HUES64 (cell line): Measurements from ENCODE around the gene RELN.

ENCODE experiments used
- H3K27ac ChIP-seq: 2 replicates; pipeline ENCODE4 v1.7.0; 2013; ENCODE audit warnings: low read depth, low read length, inconsistent platforms
- H3K27me3 ChIP-seq: 2 replicates; pipeline ENCODE4 v1.6.1; 2013; ENCODE audit warnings: mild to moderate bottlenecking, low read length; ENCODE audit not compliant: insufficient read depth
- H3K36me3 ChIP-seq: 2 replicates; pipeline ENCODE4 v1.6.1; 2013; ENCODE audit warnings: mild to moderate bottlenecking, low read length; ENCODE audit not compliant: insufficient read depth
- H3K4me1 ChIP-seq: 2 replicates; pipeline ENCODE4 v1.6.1; 2013; ENCODE audit warnings: mild to moderate bottlenecking, low read length, moderate library complexity; ENCODE audit not compliant: insufficient read depth
- H3K4me3 ChIP-seq: 2 replicates; pipeline ENCODE4 v1.5.1; 2013; ENCODE audit warnings: mild to moderate bottlenecking, low read length, moderate library complexity
- H3K9ac ChIP-seq: 2 replicates; pipeline ENCODE4 v1.6.1; 2013; ENCODE audit warnings: mild to moderate bottlenecking, low read depth, low read length
- H3K9me3 ChIP-seq: 2 replicates; pipeline ENCODE4 v1.6.1; 2013; ENCODE audit warnings: low read depth, low read length; ENCODE audit not compliant: insufficient read depth
- WGBS: fragments of 150-250, 120-280 bp; methylation state at CpG from one replicate; pipeline ENCODE4 v1.1.7; 2013; ENCODE audit warnings: missing lambda C conversion rate; 5-methylcytosine and 5-hydroxymethylcytosine counted together

The RELN gene

GRCh38 chr7:103466814-103467213 is 522.6 kb downstream of the RELN start:
- H3K4me3 ChIP-seq, result no peak overlapping the region
- no peaks in the 10 kb centered on the region for H3K4me1 ChIP-seq
- no peaks in the 10 kb centered on the region for H3K9me3 ChIP-seq
- H3K36me3 ChIP-seq, result no peaks in the 10 kb centered on the region
- H3K27me3 ChIP-seq, result no peaks in the 10 kb centered on the region
- H3K9ac ChIP-seq, result no peak overlapping the region
- no peak overlapping the region for H3K27ac ChIP-seq
- whole genome bisulfite sequencing, result 56% methylated on average over 3 of the region's 3 CpGs

DNA sequence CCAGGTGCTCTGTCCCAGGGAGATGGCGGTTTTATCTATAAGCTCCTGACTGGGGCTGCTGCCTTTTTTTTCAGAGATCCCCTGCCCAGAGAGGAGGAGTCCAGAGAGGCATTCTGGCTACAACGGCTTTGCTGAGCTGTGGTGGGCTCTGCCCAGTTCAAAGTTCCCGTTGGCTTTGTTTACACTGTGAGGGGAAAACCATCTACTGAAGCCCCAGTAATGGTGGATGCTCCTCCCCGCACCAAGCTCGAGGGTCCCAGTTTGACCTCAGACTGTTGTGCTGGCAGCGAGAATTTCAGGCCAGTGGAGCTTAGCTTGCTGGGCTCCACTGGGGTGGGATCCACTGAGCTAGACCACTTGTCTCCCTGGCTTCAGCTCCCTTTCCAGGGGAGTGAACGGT is 527.1 kb downstream of the RELN start:
- no peak overlapping the region for H3K27ac ChIP-seq
- no peak overlapping the region for H3K4me3 ChIP-seq
- H3K36me3 ChIP-seq, result no peaks in the 10 kb centered on the region
- no peaks in the 10 kb centered on the region for H3K4me1 ChIP-seq
- H3K9me3 ChIP-seq, result no peaks in the 10 kb centered on the region
- H3K27me3 ChIP-seq, result no peaks in the 10 kb centered on the region
- H3K9ac ChIP-seq, result no peak overlapping the region
- WGBS, result 89% methylated on average over 7 of the region's 7 CpGs

DNA sequence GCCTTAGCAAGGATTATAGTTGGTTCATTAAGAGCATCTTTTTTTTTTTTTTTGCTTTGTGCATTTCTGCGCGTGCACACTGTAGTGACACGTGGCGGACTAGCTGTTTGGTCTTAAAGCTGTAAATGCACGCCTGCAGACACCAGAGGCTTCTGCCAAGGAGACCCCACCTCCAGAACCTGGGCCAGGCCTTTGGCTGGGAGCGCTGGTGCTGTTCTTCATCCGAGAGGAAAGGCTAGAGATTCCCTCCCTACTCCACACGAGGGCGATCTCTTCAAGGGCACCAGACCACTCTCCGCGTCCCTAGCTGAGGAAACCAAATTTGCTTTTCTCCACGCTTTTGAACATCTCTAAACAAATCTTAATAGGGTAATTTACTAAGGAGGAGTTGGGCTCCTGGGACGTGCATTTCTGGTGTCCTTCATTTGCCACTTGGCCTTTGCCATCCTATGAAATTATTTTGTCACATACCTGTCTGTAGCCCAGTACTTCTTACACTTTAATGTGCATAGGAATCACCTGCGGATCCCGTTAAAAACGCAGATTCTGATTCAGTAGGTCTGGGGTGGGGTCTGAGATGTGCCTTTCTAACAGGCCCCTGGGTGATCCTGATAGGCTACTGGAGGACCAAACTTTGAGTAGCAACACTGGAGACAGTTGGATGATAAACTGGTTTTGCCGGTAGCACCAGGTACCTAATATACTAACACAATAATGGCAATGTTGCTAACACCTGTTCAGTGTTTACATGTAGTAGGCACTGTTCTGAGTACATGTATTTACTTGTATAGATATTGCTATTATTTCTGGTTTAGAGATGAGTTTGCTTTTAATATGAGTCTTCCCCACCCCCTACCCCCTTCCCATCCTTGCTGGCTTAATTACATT is 542.1 kb downstream of the RELN start:
- H3K27ac ChIP-seq, result no peak overlapping the region
- no peak overlapping the region for H3K9ac ChIP-seq
- H3K9me3 ChIP-seq, result no peaks in the 10 kb centered on the region
- peaks cover 9% of the 10 kb centered on the region for H3K4me1 ChIP-seq
- no peak overlapping the region for H3K4me3 ChIP-seq
- H3K27me3 ChIP-seq, result peaks cover 59% of the 10 kb centered on the region
- H3K36me3 ChIP-seq, result no peaks in the 10 kb centered on the region
- WGBS, result 18% methylated on average over 16 of the region's 17 CpGs

DNA sequence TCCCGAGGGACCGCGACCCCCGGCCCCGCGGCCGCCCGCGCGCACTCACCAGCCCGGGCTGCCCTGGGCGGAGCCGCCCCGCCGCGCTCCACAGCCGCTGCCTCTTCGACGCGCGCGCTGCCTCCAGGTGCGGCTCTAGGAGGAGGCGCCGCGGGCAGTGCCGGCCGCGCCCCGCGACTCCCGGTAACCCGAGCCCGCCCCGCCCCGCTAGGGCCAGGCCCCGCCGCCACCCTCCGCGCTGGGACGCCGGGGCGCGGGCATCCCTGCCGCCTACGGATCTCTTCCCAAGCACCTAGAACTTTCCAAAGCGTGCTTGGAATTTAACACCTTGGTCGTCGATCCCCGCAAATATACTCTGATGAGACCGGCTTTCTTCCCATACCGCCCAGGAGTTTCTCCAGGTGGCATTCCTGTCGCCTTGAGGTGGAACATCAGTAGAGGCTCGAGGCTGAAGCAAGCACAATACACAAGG is 543.4 kb downstream of the RELN start, which contains the start of gene SLC26A5:
Gene SLC26A5 (minus strand): TSS at position 159 of the 472 bp plus-strand sequence. CDS start 24,693 bp downstream, outside the sequence.
- H3K36me3 ChIP-seq, result no peaks in the 10 kb centered on the region
- H3K4me3 ChIP-seq, result peak within 1 kb of the TSS; percentile 51
- WGBS, result 3% methylated on average over 54 of the region's 54 CpGs
- no peak within 1 kb of the TSS for H3K27ac ChIP-seq
- no peaks in the 10 kb centered on the region for H3K9me3 ChIP-seq
- peaks cover 9% of the 10 kb centered on the region for H3K4me1 ChIP-seq
- peaks cover 61% of the 10 kb centered on the region for H3K27me3 ChIP-seq
- no peak within 1 kb of the TSS for H3K9ac ChIP-seq

DNA sequence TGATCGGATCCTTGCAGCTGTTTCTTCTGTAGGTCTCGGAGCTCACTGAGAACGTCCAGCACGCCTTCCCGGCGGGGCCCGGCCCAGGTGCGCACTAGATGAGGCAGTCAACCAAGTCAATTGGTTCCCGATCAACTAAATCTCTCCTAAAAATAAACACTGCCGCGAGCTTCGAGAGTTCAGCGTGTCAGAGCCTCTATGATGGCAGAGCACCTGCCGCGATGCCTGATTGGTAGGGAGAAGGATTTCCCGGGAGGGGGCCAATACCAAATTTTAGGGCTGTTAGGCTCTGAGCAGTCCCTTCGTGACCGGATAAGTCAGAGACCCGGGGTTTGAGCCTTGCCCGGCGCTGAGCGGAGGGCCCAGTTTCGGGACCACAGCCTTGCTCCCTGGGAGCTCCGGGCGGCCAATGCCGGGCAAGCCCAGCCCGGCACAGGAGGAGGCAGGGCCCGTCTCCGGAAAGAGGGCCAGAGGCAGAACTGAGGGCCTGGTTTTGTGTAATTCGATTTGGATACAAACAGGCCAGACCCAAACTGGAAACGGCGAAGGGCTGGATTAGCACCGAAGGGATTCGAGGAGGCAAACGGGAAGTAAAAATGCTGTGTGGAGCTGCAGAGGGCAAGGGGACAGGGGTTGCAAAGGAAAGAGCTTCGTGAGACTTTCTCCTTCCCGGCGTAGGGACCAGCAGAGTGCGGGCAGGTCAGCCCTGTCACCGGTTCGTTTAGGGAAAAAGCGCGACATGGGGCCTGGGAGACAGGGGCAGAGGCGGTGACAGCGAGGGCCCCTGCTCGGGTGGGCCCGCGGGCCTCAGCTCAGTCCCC is 544.0 kb downstream of the RELN start:
- H3K4me1 ChIP-seq, result peaks cover 9% of the 10 kb centered on the region
- WGBS, result 12% methylated on average over 48 of the region's 48 CpGs
- no peaks in the 10 kb centered on the region for H3K9me3 ChIP-seq
- no peaks in the 10 kb centered on the region for H3K36me3 ChIP-seq
- H3K9ac ChIP-seq, result no peak overlapping the region
- peaks cover 61% of the 10 kb centered on the region for H3K27me3 ChIP-seq
- H3K27ac ChIP-seq, result no peak overlapping the region
- peak overlapping the region; percentile 51 for H3K4me3 ChIP-seq

- peaks cover 4% of the 10 kb centered on the region for H3K4me1 ChIP-seq
- peaks cover 37% of the 10 kb centered on the region for H3K27me3 ChIP-seq
- no peak overlapping the region for H3K27ac ChIP-seq
- no peaks in the 10 kb centered on the region for H3K36me3 ChIP-seq
- no peak overlapping the region for H3K9ac ChIP-seq
- WGBS, result 94% methylated on average over 8 of the region's 8 CpGs
- no peak overlapping the region for H3K4me3 ChIP-seq
- no peaks in the 10 kb centered on the region for H3K9me3 ChIP-seq
Observed at GRCh38 chr7:103439661-103440060, 549.8 kb downstream of the RELN start.

- H3K4me1 ChIP-seq, result no peaks in the 10 kb centered on the region
- H3K27ac ChIP-seq, result no peak overlapping the region
- peaks cover 17% of the 10 kb centered on the region for H3K27me3 ChIP-seq
- H3K9ac ChIP-seq, result no peak overlapping the region
- WGBS, result 50% methylated on average over 1 of the region's 1 CpG
- H3K36me3 ChIP-seq, result no peaks in the 10 kb centered on the region
- no peak overlapping the region for H3K4me3 ChIP-seq
- no peaks in the 10 kb centered on the region for H3K9me3 ChIP-seq
Observed at GRCh38 chr7:103437623-103438022, 551.8 kb downstream of the RELN start.

GRCh38 chr7:103432712-103433111 is 556.7 kb downstream of the RELN start:
- Histone ChIP-seq H3K9me3 (no peaks in the 10 kb centered on the region), H3K9ac (no peak overlapping the region), H3K4me3 (no peak overlapping the region), H3K4me1 (no peaks in the 10 kb centered on the region), H3K27me3 (peaks cover 12% of the 10 kb centered on the region), H3K27ac (no peak overlapping the region), H3K36me3 (no peaks in the 10 kb centered on the region)
- WGBS, result 84% methylated on average over 1 of the region's 1 CpG

DNA sequence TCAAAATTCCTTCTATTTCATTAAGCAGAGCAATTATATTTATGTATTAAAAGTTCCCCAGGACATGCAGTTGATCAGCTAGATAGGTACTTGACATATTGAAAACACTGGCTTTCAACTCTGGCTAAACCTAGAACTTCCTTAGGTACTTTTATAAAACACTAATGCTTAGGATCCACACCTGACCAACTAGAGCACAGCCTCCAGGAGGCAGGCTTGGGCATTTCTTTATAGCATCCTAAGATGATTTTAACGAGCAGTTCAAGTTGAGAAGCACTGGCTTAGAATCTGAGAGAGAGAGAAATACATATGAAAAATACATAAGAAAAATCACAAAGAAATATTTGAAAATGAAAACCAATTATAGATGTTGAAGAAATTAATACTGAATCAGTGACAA is 564.3 kb downstream of the RELN start:
- Histone ChIP-seq H3K27ac (no peak overlapping the region), H3K9ac (no peak overlapping the region)
- 60% methylated on average over 1 of the region's 1 CpG for WGBS

GRCh38 chr7:103423467-103424179 is 565.8 kb downstream of the RELN start:
- WGBS, result 93% methylated on average over 2 of the region's 3 CpGs
- Histone ChIP-seq H3K4me3 (no peak overlapping the region), H3K36me3 (no peaks in the 10 kb centered on the region), H3K27ac (no peak overlapping the region), H3K9me3 (no peaks in the 10 kb centered on the region), H3K27me3 (no peaks in the 10 kb centered on the region), H3K9ac (no peak overlapping the region), H3K4me1 (no peaks in the 10 kb centered on the region)

More for the DNA sequence above, 564.3 kb downstream of the RELN start:
- no peaks in the 10 kb centered on the region for H3K27me3 ChIP-seq
- H3K4me3 ChIP-seq, result no peak overlapping the region
- H3K36me3 ChIP-seq, result no peaks in the 10 kb centered on the region
- H3K4me1 ChIP-seq, result no peaks in the 10 kb centered on the region
- no peaks in the 10 kb centered on the region for H3K9me3 ChIP-seq
